ENCODE results near the gene INPP4B.
A peak's percentile ranks its signal among the peaks of the same experiment; 100 is the strongest.

INPP4B gene

DNA sequence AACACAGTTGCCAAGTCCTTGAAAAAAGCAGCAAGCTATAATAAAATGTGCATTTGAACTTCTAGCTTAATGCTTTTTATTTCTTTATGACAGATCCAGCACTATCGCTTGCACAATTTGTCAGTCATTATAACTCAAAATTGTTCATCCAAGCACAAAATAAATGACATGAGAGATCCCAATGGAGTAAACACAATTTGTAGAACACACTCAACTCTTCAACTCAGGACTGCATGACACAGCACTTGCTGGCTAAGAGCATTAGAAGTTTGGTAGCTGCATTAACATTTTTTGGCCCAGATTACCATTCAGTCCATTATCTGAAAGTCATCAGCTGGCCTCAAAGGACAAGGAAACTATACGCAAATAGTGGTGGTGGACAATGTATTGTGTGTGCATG is 530.1 kb downstream of the INPP4B start:
- no peak for DNase-seq (ENCODE audit: low read depth in 2 of 2, low spot score in 1 of 2)

- no peak for DNase-seq (ENCODE audit: low read depth in 2 of 2, low spot score in 1 of 2)
Measured at GRCh38 chr4:142314686-142315085, 531.4 kb downstream of the INPP4B start.

GRCh38 chr4:142314247-142314646 is 531.9 kb downstream of the INPP4B start:
- no peak for DNase-seq (ENCODE audit: low read depth in 2 of 2, low spot score in 1 of 2)

- DNase-seq (ENCODE audit: low read depth in 2 of 2, low spot score in 1 of 2): no peak
Measured at GRCh38 chr4:142312391-142312790, 533.7 kb downstream of the INPP4B start.

GRCh38 chr4:142311916-142312315 is 534.2 kb downstream of the INPP4B start:
- DNase-seq (ENCODE audit: low read depth in 2 of 2, low spot score in 1 of 2): no peak

DNA sequence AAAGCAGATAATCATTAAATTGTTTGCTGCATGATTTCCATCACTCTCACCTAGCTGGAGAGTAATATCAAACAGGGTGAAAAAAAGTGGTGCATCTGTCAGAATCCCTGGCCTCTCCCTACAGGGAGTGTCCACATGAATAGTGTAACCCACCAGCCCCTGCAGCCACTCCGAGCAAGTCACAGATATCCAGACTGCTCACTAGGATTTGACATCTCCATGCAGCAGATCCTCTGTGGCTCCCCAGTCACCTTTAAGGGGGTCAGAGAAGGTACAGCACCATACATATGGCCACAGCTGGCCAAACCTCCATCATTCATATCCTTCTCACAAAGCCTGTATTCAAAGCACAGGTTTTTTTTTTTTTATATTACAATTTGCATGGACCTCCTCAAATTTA is 536.3 kb downstream of the INPP4B start:
- no peak for DNase-seq (ENCODE audit: low read depth in 2 of 2, low spot score in 1 of 2)

DNA sequence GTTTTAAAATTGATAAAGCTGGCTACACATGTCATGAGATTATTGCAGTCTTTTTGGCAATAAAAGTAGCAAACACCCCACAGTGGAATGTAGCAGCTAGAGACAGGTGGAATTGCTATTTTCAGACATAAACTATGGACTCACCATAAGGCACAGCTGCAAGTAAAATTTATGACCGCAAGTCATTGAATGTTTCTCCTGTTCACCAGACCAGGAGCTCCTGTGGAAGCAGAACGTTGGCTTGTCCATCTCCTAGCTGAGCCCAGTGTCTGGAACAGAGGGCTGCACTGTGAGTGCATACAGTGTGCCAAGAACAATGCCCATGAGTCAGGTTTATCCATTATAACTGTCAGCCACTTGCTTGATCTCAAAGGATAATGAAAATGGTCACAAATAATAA is 538.2 kb downstream of the INPP4B start:
- no peak for DNase-seq (ENCODE audit: low read depth in 2 of 2, low spot score in 1 of 2)

- DNase-seq (ENCODE audit: low read depth in 2 of 2, low spot score in 1 of 2): no peak
Measured at GRCh38 chr4:142297313-142297712, 548.8 kb downstream of the INPP4B start.

DNA sequence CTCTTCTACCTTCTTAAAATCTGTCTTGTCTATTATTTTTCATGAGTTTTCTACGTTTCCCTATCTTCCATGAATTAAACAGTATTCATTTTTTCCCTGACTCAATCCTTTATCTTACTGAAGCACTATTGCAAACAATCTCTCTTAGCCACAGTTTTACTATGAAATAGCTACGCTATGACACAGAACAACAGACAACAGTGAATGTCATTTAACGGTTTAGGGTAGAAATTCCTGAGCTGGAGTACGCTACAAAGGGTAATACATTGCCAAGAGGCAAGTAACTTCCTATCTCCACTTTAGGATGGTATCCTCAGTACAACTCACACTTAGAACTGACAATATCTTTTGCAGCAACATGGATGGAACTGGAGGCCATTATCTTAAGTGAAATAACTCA is 552.6 kb downstream of the INPP4B start:
- no peak for DNase-seq (ENCODE audit: low read depth in 2 of 2, low spot score in 1 of 2)

DNA sequence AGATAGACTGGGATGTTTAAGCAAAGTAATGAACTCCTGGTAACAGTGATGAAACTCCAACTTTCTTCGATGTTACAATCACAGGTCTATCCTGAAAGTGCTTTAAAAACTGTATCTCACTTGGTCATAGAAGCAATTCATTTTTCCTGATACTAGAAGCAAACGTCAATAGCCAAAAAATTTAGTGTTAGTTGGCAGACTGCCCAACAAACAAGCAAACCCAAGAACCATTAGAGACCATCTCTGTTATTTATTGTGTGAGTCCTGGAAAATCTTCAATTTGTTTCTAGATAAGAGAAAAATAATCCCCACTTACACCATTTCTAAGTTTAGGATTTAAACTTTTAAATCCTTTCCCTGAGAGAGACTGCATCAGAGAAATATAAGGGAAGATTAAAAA is 553.9 kb downstream of the INPP4B start:
- DNase-seq (ENCODE audit: low read depth in 2 of 2, low spot score in 1 of 2): no peak

- DNase-seq (ENCODE audit: low read depth in 2 of 2, low spot score in 1 of 2): no peak
Measured at GRCh38 chr4:142291299-142292050, 554.6 kb downstream of the INPP4B start.

DNA sequence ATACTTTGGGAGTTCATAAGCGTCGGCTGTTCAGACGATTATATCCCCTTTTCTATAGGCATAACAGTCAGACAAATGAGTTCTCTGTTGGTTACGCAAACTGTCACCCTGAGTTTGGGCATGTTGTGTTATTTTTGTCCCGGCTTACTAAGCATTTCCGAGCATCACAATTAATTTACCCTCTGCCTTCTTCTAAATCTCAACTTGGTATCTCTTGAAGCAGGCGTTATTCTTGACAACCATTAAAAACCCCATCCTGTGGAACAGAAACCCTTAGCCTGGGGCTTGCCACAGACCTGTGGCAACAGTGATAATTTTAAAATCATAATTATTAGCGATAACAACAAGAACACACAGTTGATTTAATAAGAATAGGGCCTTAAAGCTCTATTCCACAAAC is 558.7 kb downstream of the INPP4B start:
- DNase-seq (ENCODE audit: low read depth in 2 of 2, low spot score in 1 of 2): no peak

- no peak for DNase-seq (ENCODE audit: low read depth in 2 of 2, low spot score in 1 of 2)
Measured at GRCh38 chr4:142285222-142285583, 560.9 kb downstream of the INPP4B start.

DNA sequence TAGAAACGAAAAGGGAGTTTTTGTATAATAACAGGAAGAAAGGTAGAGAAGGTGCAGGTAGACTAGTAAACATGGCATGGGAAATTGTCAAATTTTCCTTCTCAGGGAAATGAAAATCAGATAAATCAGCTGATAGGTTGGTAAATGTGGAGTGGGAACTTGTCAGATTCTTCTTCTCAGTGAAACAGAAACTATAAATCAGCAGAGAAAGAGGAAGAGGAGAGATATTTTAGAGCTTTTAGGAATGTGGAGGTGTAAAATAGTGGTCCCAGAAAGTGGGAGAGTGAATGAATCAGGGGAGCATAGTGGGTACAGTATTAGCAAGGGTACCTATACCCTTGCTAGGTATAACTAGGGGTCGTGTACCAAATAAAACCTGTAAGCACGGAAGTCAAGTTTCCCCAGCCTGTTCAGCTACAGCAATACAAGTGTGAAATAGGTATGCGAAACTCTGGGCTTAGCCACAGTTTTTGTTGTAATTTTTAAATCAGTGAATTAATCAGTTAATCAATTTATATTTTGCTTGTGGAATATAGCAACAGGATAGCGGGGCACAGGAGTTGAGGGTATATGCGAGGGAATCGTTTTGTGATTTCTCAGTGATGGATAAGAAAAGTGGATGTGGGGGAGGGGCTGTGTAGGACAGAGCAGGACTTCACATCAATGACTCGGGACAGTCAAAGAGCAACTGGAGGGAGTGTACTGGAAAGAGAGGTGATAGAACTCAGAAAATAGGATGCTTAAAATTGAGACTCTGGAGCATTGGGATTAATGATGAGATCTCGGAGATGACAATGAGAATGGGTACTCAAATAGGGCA is 561.5 kb downstream of the INPP4B start:
- DNase-seq (ENCODE audit: low read depth in 2 of 2, low spot score in 1 of 2): no peak

- DNase-seq (ENCODE audit: low read depth in 2 of 2, low spot score in 1 of 2): peak in 1 of 2 donors; percentile 1
Measured at GRCh38 chr4:142282870-142283431, 563.1 kb downstream of the INPP4B start.

GRCh38 chr4:142281999-142282398 is 564.1 kb downstream of the INPP4B start:
- no peak for DNase-seq (ENCODE audit: low read depth in 2 of 2, low spot score in 1 of 2)

DNA sequence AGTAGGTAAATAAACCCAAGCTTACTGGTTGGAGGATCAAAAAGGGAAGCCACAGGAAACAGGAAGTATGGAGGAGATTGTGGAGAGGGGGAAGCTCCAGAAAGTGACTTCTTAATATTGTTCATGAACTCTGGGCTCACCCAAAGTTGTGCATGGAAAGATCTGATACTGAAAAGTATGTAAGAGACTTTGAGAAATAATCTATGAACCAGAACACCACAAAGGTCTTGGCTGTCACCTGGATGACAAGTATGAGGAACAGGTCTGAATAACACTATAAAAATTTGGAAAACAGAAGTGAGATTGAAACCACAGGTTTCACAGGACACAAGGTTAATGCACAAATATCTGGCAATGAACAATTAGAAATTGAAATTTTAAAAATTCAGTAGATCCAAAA is 567.4 kb downstream of the INPP4B start:
- no peak for DNase-seq (ENCODE audit: low read depth in 2 of 2, low spot score in 1 of 2)

GRCh38 chr4:142278171-142278570 is 567.9 kb downstream of the INPP4B start:
- DNase-seq (ENCODE audit: low read depth in 2 of 2, low spot score in 1 of 2): no peak

GRCh38 chr4:142274137-142274536 is 572.0 kb downstream of the INPP4B start:
- no peak for DNase-seq (ENCODE audit: low read depth in 2 of 2, low spot score in 1 of 2)

GRCh38 chr4:142272452-142272851 is 573.6 kb downstream of the INPP4B start:
- DNase-seq (ENCODE audit: low read depth in 2 of 2, low spot score in 1 of 2): no peak

- DNase-seq (ENCODE audit: low read depth in 2 of 2, low spot score in 1 of 2): no peak
Measured at GRCh38 chr4:142271832-142272231, 574.3 kb downstream of the INPP4B start.

DNA sequence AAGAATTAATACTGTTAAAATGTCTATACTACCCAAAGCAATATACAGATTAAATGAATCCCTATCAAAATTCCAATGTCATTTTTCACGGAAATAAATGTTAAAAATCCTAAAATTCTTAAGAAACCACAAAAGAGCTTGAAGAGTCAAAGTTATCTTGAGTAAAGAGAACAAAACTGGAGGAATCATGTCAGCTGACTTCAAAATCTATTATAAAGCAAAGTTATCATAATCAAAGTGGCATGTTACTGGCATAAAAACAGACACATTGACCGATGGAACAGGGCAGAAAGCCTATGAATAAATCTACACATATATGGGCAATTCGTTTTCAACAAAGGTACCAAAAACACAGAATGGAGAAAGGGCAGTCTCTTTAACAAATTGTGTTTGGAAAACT is 579.0 kb downstream of the INPP4B start:
- DNase-seq (ENCODE audit: low read depth in 2 of 2, low spot score in 1 of 2): no peak

Measured in stimulated activated CD8-positive, alpha-beta memory T cell treated with anti-CD3 and anti-CD28 coated beads, Interleukin-4, amount 100 ng/mL, for 1 hour (primary cell).